IPS-NIHi7 (cell line): ENCODE data around the gene MICB.
A peak's percentile ranks its signal among the peaks of the same experiment; 100 is the strongest.
"Not testable (repeated sequence)": the region's sequence is repeated elsewhere in the genome, so short reads cannot be mapped to it uniquely, and the experiment has no call there.

ENCODE experiments used
- DNase-seq: peaks from one replicate; pipeline ENCODE4 v3.0.0; 2012; ENCODE audit warnings: mixed read lengths; ENCODE audit errors: extremely low spot score

Gene MICB

GRCh38 chr6:31497531-31498476 is at the start of gene MICB:
Gene MICB (plus strand): TSS chr6:31498145. CDS start chr6:31498194, 49 bp downstream.
- peak; percentile 70 for DNase-seq

- no peak for DNase-seq
Observed at GRCh38 chr6:31450751-31451150, 47.2 kb upstream of the MICB start.

GRCh38 chr6:31452859-31453258 is 45.1 kb upstream of the MICB start:
- no peak for DNase-seq

- no peak for DNase-seq
Observed at GRCh38 chr6:31453259-31453658, 44.7 kb upstream of the MICB start.

GRCh38 chr6:31459864-31460263 is 38.1 kb upstream of the MICB start:
- not testable (repeated sequence) for DNase-seq

- DNase-seq: no peak
Observed at GRCh38 chr6:31460361-31461025, 37.5 kb upstream of the MICB start.

- DNase-seq: no peak
Observed at GRCh38 chr6:31462026-31462963, 35.6 kb upstream of the MICB start.

- DNase-seq: peak; percentile 98
Observed at GRCh38 chr6:31462964-31463870, 34.7 kb upstream of the MICB start.

- no peak for DNase-seq
Observed at GRCh38 chr6:31464252-31465184, 33.4 kb upstream of the MICB start.

GRCh38 chr6:31465185-31465536 is 32.8 kb upstream of the MICB start:
- DNase-seq: no peak

GRCh38 chr6:31465718-31466117 is 32.2 kb upstream of the MICB start:
- no peak for DNase-seq

- no peak for DNase-seq
Observed at GRCh38 chr6:31466466-31466865, 31.5 kb upstream of the MICB start.

GRCh38 chr6:31467151-31467550 is 30.8 kb upstream of the MICB start:
- no peak for DNase-seq

GRCh38 chr6:31468311-31468710 is 29.6 kb upstream of the MICB start:
- no peak for DNase-seq

- no peak for DNase-seq
Observed at GRCh38 chr6:31470801-31471200, 27.1 kb upstream of the MICB start.

- DNase-seq: no peak
Observed at GRCh38 chr6:31471711-31472110, 26.2 kb upstream of the MICB start.

- no peak for DNase-seq
Observed at GRCh38 chr6:31472259-31472658, 25.7 kb upstream of the MICB start.

GRCh38 chr6:31473244-31473643 is 24.7 kb upstream of the MICB start:
- no peak for DNase-seq
